ENCODE results near the gene EIF4G1. TPM values are rescaled to one million over a fixed set of nuclear protein-coding genes. Genes with fewer than 3 reads are reported as not detected.

The EIF4G1 gene
- total RNA-seq, 1 donor from 2014 or later = 490 TPM

- no peak overlapping the region for H3K4me3 ChIP-seq (ENCODE audit: insufficient read depth, low read depth, low read length)
- Mint-ChIP-seq H3K27me3 (ENCODE audit: low read depth, unreplicated experiment) (no peaks in the 10 kb centered on the region), H3K4me1 (ENCODE audit: low read depth, unreplicated experiment) (peaks cover 46% of the 10 kb centered on the region), H3K4me3 (ENCODE audit: unreplicated experiment) (no peak overlapping the region), H3K36me3 (ENCODE audit: low read depth, unreplicated experiment) (peaks cover 20% of the 10 kb centered on the region), H3K9me3 (ENCODE audit: unreplicated experiment) (no peaks in the 10 kb centered on the region), H3K27ac (ENCODE audit: unreplicated experiment) (no peak overlapping the region)
- H4K20me1 ChIP-seq (ENCODE audit: insufficient read depth, low read length) = peaks cover 31% of the 10 kb centered on the region
- no peak for FAIRE-seq
- no peak overlapping the region for H2AFZ ChIP-seq (ENCODE audit: low read depth, low read length)
- H3K4me1 ChIP-seq (ENCODE audit: insufficient read depth, low read length) = peaks cover 52% of the 10 kb centered on the region
- no peaks in the 10 kb centered on the region for H3K36me3 ChIP-seq (ENCODE audit: insufficient read depth, low read length)
- no peaks in the 10 kb centered on the region for H3K27me3 ChIP-seq (ENCODE audit: insufficient read depth, low read length)
- H3K27ac ChIP-seq (ENCODE audit: low read depth, low read length) = no peak overlapping the region
- no peak overlapping the region for H3K4me2 ChIP-seq (ENCODE audit: low read length)
- no peak overlapping the region for H3K9ac ChIP-seq (ENCODE audit: low read length)
- H3K9me3 ChIP-seq (ENCODE audit: insufficient read depth, low read depth, low read length) = no peaks in the 10 kb centered on the region
- no peak for DNase-seq (ENCODE audit: low read depth)
- H3K79me2 ChIP-seq (ENCODE audit: insufficient read depth, low read length) = peaks cover 15% of the 10 kb centered on the region
- no peak for TF ChIP-seq EZH2 (IDR thresholded peaks at IDR 0.05; ENCODE audit: insufficient read depth, low read length)
- TF ChIP-seq, protein P1, sequence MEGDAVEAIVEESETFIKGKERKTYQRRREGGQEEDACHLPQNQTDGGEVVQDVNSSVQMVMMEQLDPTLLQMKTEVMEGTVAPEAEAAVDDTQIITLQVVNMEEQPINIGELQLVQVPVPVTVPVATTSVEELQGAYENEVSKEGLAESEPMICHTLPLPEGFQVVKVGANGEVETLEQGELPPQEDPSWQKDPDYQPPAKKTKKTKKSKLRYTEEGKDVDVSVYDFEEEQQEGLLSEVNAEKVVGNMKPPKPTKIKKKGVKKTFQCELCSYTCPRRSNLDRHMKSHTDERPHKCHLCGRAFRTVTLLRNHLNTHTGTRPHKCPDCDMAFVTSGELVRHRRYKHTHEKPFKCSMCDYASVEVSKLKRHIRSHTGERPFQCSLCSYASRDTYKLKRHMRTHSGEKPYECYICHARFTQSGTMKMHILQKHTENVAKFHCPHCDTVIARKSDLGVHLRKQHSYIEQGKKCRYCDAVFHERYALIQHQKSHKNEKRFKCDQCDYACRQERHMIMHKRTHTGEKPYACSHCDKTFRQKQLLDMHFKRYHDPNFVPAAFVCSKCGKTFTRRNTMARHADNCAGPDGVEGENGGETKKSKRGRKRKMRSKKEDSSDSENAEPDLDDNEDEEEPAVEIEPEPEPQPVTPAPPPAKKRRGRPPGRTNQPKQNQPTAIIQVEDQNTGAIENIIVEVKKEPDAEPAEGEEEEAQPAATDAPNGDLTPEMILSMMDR (IDR thresholded peaks at IDR 0.05; ENCODE audit: insufficient read depth, low read depth, low read length) = no peak
These were observed 27.5 kb downstream of the EIF4G1 start for GRCh38 chr3:184341925-184342324.

DNA sequence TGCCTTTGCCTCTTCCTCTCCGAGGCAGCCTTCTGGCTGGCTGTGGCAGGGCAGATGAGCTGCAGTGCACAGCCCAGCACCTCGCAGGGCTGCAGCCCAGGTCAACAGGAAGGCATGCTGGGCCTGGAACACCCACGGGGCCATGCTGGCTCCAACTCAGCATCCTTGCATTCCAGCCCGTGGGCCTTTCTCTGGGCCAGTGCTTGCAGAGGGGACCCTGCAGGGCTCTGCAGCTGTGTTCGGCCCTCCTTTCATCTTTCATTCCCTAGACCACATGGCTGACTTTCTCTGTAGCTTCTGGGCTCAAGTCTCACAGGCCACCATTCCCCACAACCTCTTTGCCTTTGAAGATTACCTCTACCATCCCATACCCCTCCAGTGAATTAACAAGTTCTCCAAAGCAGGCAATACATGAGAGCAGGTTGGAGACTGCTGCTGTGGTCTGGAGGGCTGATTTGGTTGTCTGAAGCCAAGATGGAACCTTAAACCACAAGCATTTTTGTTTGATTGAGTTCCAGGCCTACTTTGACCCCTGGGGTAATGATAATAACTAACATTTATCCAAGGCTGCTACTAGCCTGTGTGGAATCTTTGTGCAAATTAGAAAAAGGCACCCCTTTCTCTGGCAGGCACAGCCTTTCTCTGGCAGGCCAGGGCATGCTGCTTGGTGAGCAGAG lies 28.9 kb downstream of the EIF4G1 start:
- H3K9ac ChIP-seq (ENCODE audit: low read length) = no peak overlapping the region
- Mint-ChIP-seq H3K27ac (ENCODE audit: unreplicated experiment) (no peak overlapping the region), H3K27me3 (ENCODE audit: low read depth, unreplicated experiment) (no peaks in the 10 kb centered on the region), H3K9me3 (ENCODE audit: unreplicated experiment) (no peaks in the 10 kb centered on the region), H3K4me1 (ENCODE audit: low read depth, unreplicated experiment) (peaks cover 39% of the 10 kb centered on the region), H3K4me3 (ENCODE audit: unreplicated experiment) (peak overlapping the region; percentile 60), H3K36me3 (ENCODE audit: low read depth, unreplicated experiment) (peaks cover 18% of the 10 kb centered on the region)
- TF ChIP-seq, protein P1 (IDR thresholded peaks at IDR 0.05; ENCODE audit: insufficient read depth, low read depth, low read length) = no peak
- no peak for TF ChIP-seq EZH2 (IDR thresholded peaks at IDR 0.05; ENCODE audit: insufficient read depth, low read length)
- H4K20me1 ChIP-seq (ENCODE audit: insufficient read depth, low read length) = peaks cover 31% of the 10 kb centered on the region
- H3K4me3 ChIP-seq (ENCODE audit: insufficient read depth, low read depth, low read length) = no peak overlapping the region
- H3K27ac ChIP-seq (ENCODE audit: low read depth, low read length) = no peak overlapping the region
- H3K9me3 ChIP-seq (ENCODE audit: insufficient read depth, low read depth, low read length) = no peaks in the 10 kb centered on the region
- no peaks in the 10 kb centered on the region for H3K36me3 ChIP-seq (ENCODE audit: insufficient read depth, low read length)
- FAIRE-seq (no peak), DNase-seq (ENCODE audit: low read depth) (no peak)
- H3K27me3 ChIP-seq (ENCODE audit: insufficient read depth, low read length) = no peaks in the 10 kb centered on the region
- H2AFZ ChIP-seq (ENCODE audit: low read depth, low read length) = no peak overlapping the region
- H3K79me2 ChIP-seq (ENCODE audit: insufficient read depth, low read length) = peaks cover 8% of the 10 kb centered on the region
- peaks cover 38% of the 10 kb centered on the region for H3K4me1 ChIP-seq (ENCODE audit: insufficient read depth, low read length)
- H3K4me2 ChIP-seq (ENCODE audit: low read length) = peak overlapping the region; percentile 19

Data from astrocyte (in vitro differentiated cells and primary cell).